NT2/D1 (cell line): ENCODE results near the gene GTF3C5.
"Not testable (repeated sequence)": the region's sequence is repeated elsewhere in the genome, so short reads cannot be mapped to it uniquely, and the experiment has no call there.

Source experiments
- DNase-seq: peaks from one replicate; pipeline ENCODE4 v3.0.0-alpha.2; 2011; ENCODE audit warnings: low read depth, low spot score
- H3K27me3 ChIP-seq: 2 replicates; pipeline ENCODE4 v1.6.0; 2011; ENCODE audit warnings: mild to moderate bottlenecking; ENCODE audit not compliant: insufficient read length, insufficient read depth
- H3K36me3 ChIP-seq: 2 replicates; pipeline ENCODE4 v1.6.1; 2011; ENCODE audit warnings: mild to moderate bottlenecking, low read length, mixed read lengths; ENCODE audit not compliant: insufficient read depth, insufficient read length
- H3K4me1 ChIP-seq: 2 replicates; pipeline ENCODE4 v1.5.1; 2011; ENCODE audit not compliant: insufficient read depth, insufficient read length
- H3K4me3 ChIP-seq: 2 replicates; pipeline ENCODE4 v1.5.1; 2011; ENCODE audit warnings: low read depth; ENCODE audit not compliant: insufficient read length
- H3K9ac ChIP-seq: 2 replicates; pipeline ENCODE4 v1.6.0; 2011; ENCODE audit warnings: low read depth; ENCODE audit not compliant: insufficient read length
- H3K9me3 ChIP-seq: 2 replicates; pipeline ENCODE4 v1.5.1; 2011; ENCODE audit warnings: mild to moderate bottlenecking, low read length; ENCODE audit not compliant: insufficient read depth
- SUZ12 ChIP-seq: IDR thresholded peaks from 2 replicates; pipeline ENCODE4 v1.6.1; 2011; ENCODE audit not compliant: insufficient read length, insufficient read depth; ENCODE audit errors: extremely low read depth
- YY1 ChIP-seq: IDR thresholded peaks from 2 replicates; pipeline ENCODE4 v1.6.1; 2011; ENCODE audit not compliant: insufficient read length, insufficient read depth
- ZNF274 ChIP-seq: IDR thresholded peaks from 2 replicates; pipeline ENCODE4 v1.6.1; 2011; ENCODE audit warnings: mild to moderate bottlenecking, low read depth, low read length

The GTF3C5 gene

DNA sequence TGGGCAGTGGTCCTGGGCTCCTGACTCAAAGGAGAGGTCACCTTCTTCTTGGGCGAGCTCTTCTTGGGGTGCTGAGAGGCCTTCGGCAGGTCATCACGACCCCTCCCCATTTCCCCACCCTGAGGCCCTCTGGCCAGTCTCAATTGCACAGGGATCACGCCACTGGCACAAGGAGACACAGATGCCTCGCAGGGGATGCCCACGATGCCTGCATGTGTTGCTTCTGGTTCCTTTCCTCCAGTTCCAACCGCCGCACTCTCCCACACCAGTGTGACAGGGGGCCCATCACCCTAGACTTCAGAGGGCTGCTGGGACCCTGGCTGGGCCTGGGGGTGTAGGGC, 32.3 kb downstream of the GTF3C5 start:
- TF ChIP-seq ZNF274 (no peak), SUZ12 (no peak), YY1 (no peak)
- Histone ChIP-seq H3K9me3 (no peaks in the 10 kb centered on the region), H3K4me1 (peaks cover 32% of the 10 kb centered on the region), H3K36me3 (peaks cover 52% of the 10 kb centered on the region), H3K4me3 (no peak overlapping the region), H3K27me3 (no peaks in the 10 kb centered on the region), H3K9ac (no peak overlapping the region)
- DNase-seq: no peak

DNA sequence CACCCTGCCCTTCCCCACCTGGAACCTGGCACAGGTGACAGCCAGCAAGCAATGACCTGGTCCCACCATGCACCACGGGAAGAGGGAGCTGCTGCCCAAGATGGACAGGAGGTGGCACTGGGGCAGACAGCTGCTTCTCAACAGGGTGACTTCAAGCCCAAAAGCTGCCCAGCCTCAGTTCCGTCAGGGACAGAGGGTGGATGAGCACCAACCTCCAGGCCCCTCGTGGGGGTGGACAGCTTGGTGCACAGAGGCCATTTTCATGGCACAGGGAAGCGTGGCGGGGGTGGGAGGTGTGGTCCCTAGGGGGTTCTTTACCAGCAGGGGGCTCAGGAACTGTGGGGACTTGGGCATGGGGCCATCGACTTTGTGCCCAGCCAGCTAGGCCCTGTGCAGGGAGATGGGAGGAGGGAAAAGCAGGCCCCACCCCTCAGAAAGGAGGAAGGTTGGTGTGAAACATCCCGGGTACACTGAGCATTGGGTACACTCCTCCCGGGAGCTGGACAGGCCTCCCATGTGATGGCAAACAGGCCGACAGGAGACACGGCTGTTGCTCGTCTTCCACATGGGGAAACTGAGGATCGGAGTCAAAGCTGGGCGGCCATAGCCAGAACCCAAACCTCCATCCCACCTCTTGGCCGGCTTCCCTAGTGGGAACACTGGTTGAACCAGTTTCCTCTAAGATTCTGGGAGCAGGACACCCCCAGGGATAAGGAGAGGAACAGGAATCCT, 32.9 kb downstream of the GTF3C5 start:
- no peak for DNase-seq
- peaks cover 27% of the 10 kb centered on the region for H3K4me1 ChIP-seq
- no peak overlapping the region for H3K4me3 ChIP-seq
- TF ChIP-seq ZNF274: no peak
- H3K9ac ChIP-seq: no peak overlapping the region
- H3K27me3 ChIP-seq: no peaks in the 10 kb centered on the region
- H3K36me3 ChIP-seq: peaks cover 47% of the 10 kb centered on the region
- H3K9me3 ChIP-seq: no peaks in the 10 kb centered on the region

DNA sequence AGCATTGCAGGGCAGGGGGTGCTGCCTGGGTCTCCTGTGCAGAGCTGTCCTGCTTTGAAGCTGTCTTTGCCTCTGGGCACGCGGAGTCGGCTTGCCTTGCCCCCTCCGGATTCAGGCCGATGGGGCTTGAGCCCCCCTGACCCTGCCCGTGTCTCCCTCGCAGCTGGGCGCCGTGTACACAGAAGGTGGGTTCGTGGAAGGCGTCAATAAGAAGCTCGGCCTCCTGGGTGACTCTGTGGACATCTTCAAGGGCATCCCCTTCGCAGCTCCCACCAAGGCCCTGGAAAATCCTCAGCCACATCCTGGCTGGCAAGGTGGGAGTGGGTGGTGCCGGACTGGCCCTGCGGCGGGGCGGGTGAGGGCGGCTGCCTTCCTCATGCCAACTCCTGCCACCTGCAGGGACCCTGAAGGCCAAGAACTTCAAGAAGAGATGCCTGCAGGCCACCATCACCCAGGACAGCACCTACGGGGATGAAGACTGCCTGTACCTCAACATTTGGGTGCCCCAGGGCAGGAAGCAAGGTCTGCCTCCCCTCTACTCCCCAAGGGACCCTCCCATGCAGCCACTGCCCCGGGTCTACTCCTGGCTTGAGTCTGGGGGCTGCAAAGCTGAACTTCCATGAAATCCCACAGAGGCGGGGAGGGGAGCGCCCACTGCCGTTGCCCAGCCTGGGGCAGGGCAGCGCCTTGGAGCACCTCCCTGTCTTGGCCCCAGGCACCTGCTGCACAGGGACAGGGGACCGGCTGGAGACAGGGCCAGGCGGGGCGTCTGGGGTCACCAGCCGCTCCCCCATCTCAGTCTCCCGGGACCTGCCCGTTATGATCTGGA, 33.7 kb downstream of the GTF3C5 start:
- Histone ChIP-seq H3K9me3 (no peaks in the 10 kb centered on the region), H3K4me3 (no peak overlapping the region), H3K9ac (no peak overlapping the region), H3K36me3 (peaks cover 40% of the 10 kb centered on the region), H3K4me1 (peaks cover 21% of the 10 kb centered on the region), H3K27me3 (no peaks in the 10 kb centered on the region)
- DNase-seq: no peak
- TF ChIP-seq SUZ12: no peak
- no peak for TF ChIP-seq ZNF274
- TF ChIP-seq YY1: no peak

DNA sequence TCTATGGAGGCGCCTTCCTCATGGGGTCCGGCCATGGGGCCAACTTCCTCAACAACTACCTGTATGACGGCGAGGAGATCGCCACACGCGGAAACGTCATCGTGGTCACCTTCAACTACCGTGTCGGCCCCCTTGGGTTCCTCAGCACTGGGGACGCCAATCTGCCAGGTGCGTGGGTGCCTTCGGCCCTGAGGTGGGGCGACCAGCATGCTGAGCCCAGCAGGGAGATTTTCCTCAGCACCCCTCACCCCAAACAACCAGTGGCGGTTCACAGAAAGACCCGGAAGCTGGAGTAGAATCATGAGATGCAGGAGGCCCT, 34.2 kb downstream of the GTF3C5 start:
- H3K9me3 ChIP-seq: no peaks in the 10 kb centered on the region
- H3K36me3 ChIP-seq: peaks cover 39% of the 10 kb centered on the region
- H3K4me3 ChIP-seq: no peak overlapping the region
- DNase-seq: no peak
- H3K27me3 ChIP-seq: no peaks in the 10 kb centered on the region
- TF ChIP-seq SUZ12 (no peak), ZNF274 (no peak), YY1 (no peak)
- peaks cover 18% of the 10 kb centered on the region for H3K4me1 ChIP-seq
- no peak overlapping the region for H3K9ac ChIP-seq

DNA sequence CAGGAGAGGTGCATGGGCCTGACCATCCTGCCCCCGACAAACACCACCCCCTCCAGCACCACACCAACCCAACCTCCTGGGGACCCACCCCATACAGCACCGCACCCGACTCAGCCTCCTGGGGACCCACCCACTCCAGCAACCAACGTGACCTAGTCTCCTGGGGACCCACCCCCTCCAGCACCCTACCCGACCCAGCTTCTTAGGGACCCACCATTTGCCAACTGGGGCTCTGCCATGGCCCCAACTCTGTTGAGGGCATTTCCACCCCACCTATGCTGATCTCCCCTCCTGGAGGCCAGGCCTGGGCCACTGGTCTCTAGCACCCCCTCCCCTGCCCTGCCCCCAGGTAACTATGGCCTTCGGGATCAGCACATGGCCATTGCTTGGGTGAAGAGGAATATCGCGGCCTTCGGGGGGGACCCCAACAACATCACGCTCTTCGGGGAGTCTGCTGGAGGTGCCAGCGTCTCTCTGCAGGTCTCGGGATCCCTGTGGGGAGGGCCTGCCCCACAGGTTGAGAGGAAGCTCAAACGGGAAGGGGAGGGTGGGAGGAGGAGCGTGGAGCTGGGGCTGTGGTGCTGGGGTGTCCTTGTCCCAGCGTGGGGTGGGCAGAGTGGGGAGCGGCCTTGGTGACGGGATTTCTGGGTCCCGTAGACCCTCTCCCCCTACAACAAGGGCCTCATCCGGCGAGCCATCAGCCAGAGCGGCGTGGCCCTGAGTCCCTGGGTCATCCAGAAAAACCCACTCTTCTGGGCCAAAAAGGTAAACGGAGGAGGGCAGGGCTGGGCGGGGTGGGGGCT, 35.6 kb downstream of the GTF3C5 start:
- H3K27me3 ChIP-seq: no peaks in the 10 kb centered on the region

GRCh38 chr9:133067006-133067405, 36.2 kb downstream of the GTF3C5 start:
- TF ChIP-seq SUZ12 (no peak), ZNF274 (no peak), YY1 (no peak)
- Histone ChIP-seq H3K9me3 (no peaks in the 10 kb centered on the region), H3K27me3 (no peaks in the 10 kb centered on the region), H3K36me3 (peaks cover 48% of the 10 kb centered on the region), H3K4me3 (no peak overlapping the region), H3K9ac (no peak overlapping the region), H3K4me1 (peaks cover 10% of the 10 kb centered on the region)
- DNase-seq: no peak

More for the DNA sequence above, 35.6 kb downstream of the GTF3C5 start:
- no peak overlapping the region for H3K4me3 ChIP-seq
- peaks cover 13% of the 10 kb centered on the region for H3K4me1 ChIP-seq
- no peak for TF ChIP-seq YY1
- no peak for TF ChIP-seq ZNF274
- TF ChIP-seq SUZ12: no peak
- no peak for DNase-seq
- H3K9ac ChIP-seq: no peak overlapping the region
- H3K36me3 ChIP-seq: peaks cover 44% of the 10 kb centered on the region
- H3K9me3 ChIP-seq: no peaks in the 10 kb centered on the region

DNA sequence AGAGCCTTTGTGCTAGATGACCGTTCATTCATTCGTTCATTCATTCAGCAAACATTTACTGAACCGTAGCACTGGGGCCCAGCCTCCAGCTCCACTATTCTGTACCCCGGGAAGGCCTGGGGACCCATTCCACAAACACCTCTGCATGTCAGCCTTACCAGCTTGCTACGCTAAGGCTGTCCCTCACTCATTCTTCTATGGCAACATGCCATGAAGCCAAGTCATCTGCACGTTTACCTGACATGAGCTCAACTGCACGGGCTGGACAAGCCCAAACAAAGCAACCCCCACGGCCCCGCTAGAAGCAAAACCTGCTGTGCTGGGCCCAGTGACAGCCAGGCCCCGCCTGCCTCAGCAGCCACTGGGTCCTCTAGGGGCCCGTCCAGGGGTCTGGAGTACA, 37.0 kb downstream of the GTF3C5 start:
- peaks cover 10% of the 10 kb centered on the region for H3K4me1 ChIP-seq

DNA sequence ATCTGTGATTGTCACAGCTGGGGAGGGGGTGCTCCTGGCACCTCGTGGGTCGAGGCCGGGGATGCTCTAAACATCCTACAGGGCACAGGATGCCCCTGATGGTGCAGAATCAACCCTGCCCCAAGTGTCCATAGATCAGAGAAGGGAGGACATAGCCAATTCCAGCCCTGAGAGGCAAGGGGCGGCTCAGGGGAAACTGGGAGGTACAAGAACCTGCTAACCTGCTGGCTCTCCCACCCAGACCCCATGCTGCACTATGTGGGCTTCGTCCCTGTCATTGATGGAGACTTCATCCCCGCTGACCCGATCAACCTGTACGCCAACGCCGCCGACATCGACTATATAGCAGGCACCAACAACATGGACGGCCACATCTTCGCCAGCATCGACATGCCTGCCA, 37.6 kb downstream of the GTF3C5 start:
- DNase-seq: not testable (repeated sequence)

More for the DNA sequence above, 37.0 kb downstream of the GTF3C5 start:
- DNase-seq: no peak
- Histone ChIP-seq H3K9ac (no peak overlapping the region), H3K4me3 (no peak overlapping the region), H3K9me3 (no peaks in the 10 kb centered on the region), H3K36me3 (peaks cover 48% of the 10 kb centered on the region), H3K27me3 (no peaks in the 10 kb centered on the region)
- no peak for TF ChIP-seq ZNF274
- TF ChIP-seq SUZ12: no peak
- no peak for TF ChIP-seq YY1

GRCh38 chr9:133070500-133070961, 39.7 kb downstream of the GTF3C5 start:
- H3K9ac ChIP-seq, H3K9me3 ChIP-seq, H3K4me3 ChIP-seq, H3K4me1 ChIP-seq, DNase-seq, H3K27me3 ChIP-seq: not testable (repeated sequence)
- peaks cover 26% of the 10 kb centered on the region for H3K36me3 ChIP-seq

More for the DNA sequence above, 37.6 kb downstream of the GTF3C5 start:
- not testable (repeated sequence) for H3K9ac ChIP-seq, H3K27me3 ChIP-seq, H3K4me1 ChIP-seq, H3K9me3 ChIP-seq, H3K4me3 ChIP-seq
- peaks cover 44% of the 10 kb centered on the region for H3K36me3 ChIP-seq
